ENCODE results near the gene TEX261. TPM values are rescaled to one million over a fixed set of nuclear protein-coding genes. Genes with fewer than 3 reads are reported as not detected.
"Not testable (repeated sequence)": the region's sequence is repeated elsewhere in the genome, so short reads cannot be mapped to it uniquely, and the experiment has no call there.

Gene TEX261
- total RNA-seq: 33.0 to 34.1 TPM (median 33.8 TPM) in 3 replicates

- Mint-ChIP-seq H3K27ac (peak within 1 kb of the TSS; percentile 79), H3K4me1 (peaks cover 20% of the 10 kb centered on the region), H3K9me3 (no peaks in the 10 kb centered on the region), H3K27me3 (ENCODE audit: low read depth) (peaks cover 11% of the 10 kb centered on the region), H3K36me3 (peaks cover 4% of the 10 kb centered on the region), H3K4me3 (peak within 1 kb of the TSS; percentile 98)
- DNase-seq (ENCODE audit: low spot score in 2 of 2, unreplicated experiment in 2 of 2): peak; percentile 79 to 92
- no peak for TF ChIP-seq CTCF (IDR thresholded peaks at IDR 0.05; ENCODE audit: unreplicated experiment)
Observed at GRCh38 chr2:70994699-70995425, at the start of gene TEX261. TEX261 (minus strand) TSS chr2:70994873; CDS start chr2:70994757, 116 bp downstream.

- TF ChIP-seq CTCF (IDR thresholded peaks at IDR 0.05; ENCODE audit: unreplicated experiment): no peak
- Mint-ChIP-seq H3K4me1 (peaks cover 7% of the 10 kb centered on the region), H3K9me3 (no peaks in the 10 kb centered on the region), H3K36me3 (no peaks in the 10 kb centered on the region), H3K27me3 (ENCODE audit: low read depth) (peaks cover 37% of the 10 kb centered on the region), H3K27ac (no peak overlapping the region), H3K4me3 (no peak overlapping the region)
- DNase-seq (ENCODE audit: low spot score in 2 of 2, unreplicated experiment in 2 of 2): no peak
Observed at GRCh38 chr2:71043531-71044407, 49.1 kb upstream of the TEX261 start.

- no peaks in the 10 kb centered on the region for H3K9me3 Mint-ChIP-seq
- DNase-seq (ENCODE audit: low spot score in 2 of 2, unreplicated experiment in 2 of 2): no peak
- no peak overlapping the region for H3K27ac Mint-ChIP-seq
- TF ChIP-seq CTCF (IDR thresholded peaks at IDR 0.05; ENCODE audit: unreplicated experiment): no peak
- no peaks in the 10 kb centered on the region for H3K36me3 Mint-ChIP-seq
- peaks cover 50% of the 10 kb centered on the region for H3K27me3 Mint-ChIP-seq (ENCODE audit: low read depth)
- no peak overlapping the region for H3K4me3 Mint-ChIP-seq
- H3K4me1 Mint-ChIP-seq: no peaks in the 10 kb centered on the region
Observed at GRCh38 chr2:71042287-71042686, 47.6 kb upstream of the TEX261 start.

- not testable (repeated sequence) for H3K27ac Mint-ChIP-seq; H3K36me3 Mint-ChIP-seq; DNase-seq (ENCODE audit: low spot score in 2 of 2, unreplicated experiment in 2 of 2); H3K4me3 Mint-ChIP-seq; H3K4me1 Mint-ChIP-seq; H3K9me3 Mint-ChIP-seq
- H3K27me3 Mint-ChIP-seq (ENCODE audit: low read depth): peaks cover 70% of the 10 kb centered on the region
Observed at GRCh38 chr2:71036296-71036695, 41.6 kb upstream of the TEX261 start.

- not testable (repeated sequence) for H3K36me3 Mint-ChIP-seq; H3K9me3 Mint-ChIP-seq; H3K27me3 Mint-ChIP-seq (ENCODE audit: low read depth); H3K4me3 Mint-ChIP-seq; DNase-seq (ENCODE audit: low spot score in 2 of 2, unreplicated experiment in 2 of 2)
- Mint-ChIP-seq H3K4me1 (peaks cover 15% of the 10 kb centered on the region), H3K27ac (peak overlapping the region; percentile 68)
Observed at GRCh38 chr2:71023553-71024243, 29.0 kb upstream of the TEX261 start.

GRCh38 chr2:71021394-71021793 is 26.7 kb upstream of the TEX261 start:
- Mint-ChIP-seq H3K9me3 (peaks cover 22% of the 10 kb centered on the region), H3K4me1 (peaks cover 15% of the 10 kb centered on the region)
- H3K27ac Mint-ChIP-seq; H3K27me3 Mint-ChIP-seq (ENCODE audit: low read depth); H3K36me3 Mint-ChIP-seq; DNase-seq (ENCODE audit: low spot score in 2 of 2, unreplicated experiment in 2 of 2); H3K4me3 Mint-ChIP-seq: not testable (repeated sequence)

- Mint-ChIP-seq H3K4me1 (peaks cover 15% of the 10 kb centered on the region), H3K9me3 (peaks cover 22% of the 10 kb centered on the region)
- not testable (repeated sequence) for H3K4me3 Mint-ChIP-seq; H3K27me3 Mint-ChIP-seq (ENCODE audit: low read depth); DNase-seq (ENCODE audit: low spot score in 2 of 2, unreplicated experiment in 2 of 2); H3K27ac Mint-ChIP-seq; H3K36me3 Mint-ChIP-seq
Observed at GRCh38 chr2:71019989-71020388, 25.3 kb upstream of the TEX261 start.
